ENCODE measurements around the gene KCNH5. TPM values are rescaled to one million over a fixed set of nuclear protein-coding genes. Genes with fewer than 3 reads are reported as not detected.

KCNH5 gene
- total RNA-seq, 1 donor from 2014 or later, result not detected

- Mint-ChIP-seq H3K27ac (no peak overlapping the region), H3K27me3 (no peaks in the 10 kb centered on the region), H3K9me3 (no peaks in the 10 kb centered on the region), H3K4me3 (no peak overlapping the region), H3K4me1 (no peaks in the 10 kb centered on the region), H3K36me3 (ENCODE audit: low read depth) (no peaks in the 10 kb centered on the region)
- intact Hi-C loops (cut with micrococcal nuclease), result no loop called here
- DNase-seq, result no peak
- ATAC-seq (ENCODE audit: low read depth), result no peak
- ChIA-PET CTCF (no interaction called here), POLR2A (no interaction called here)
- TF ChIP-seq CTCF (IDR thresholded peaks at IDR 0.05), result no peak
Observed at GRCh38 chr14:62673014-62673755, 372.1 kb downstream of the KCNH5 start.

- no peak overlapping the region for H3K27ac Mint-ChIP-seq
- ATAC-seq (ENCODE audit: low read depth) (no peak), DNase-seq (no peak)
- no peaks in the 10 kb centered on the region for H3K36me3 Mint-ChIP-seq (ENCODE audit: low read depth)
- no peaks in the 10 kb centered on the region for H3K27me3 Mint-ChIP-seq
- no peak overlapping the region for H3K4me3 Mint-ChIP-seq
- ChIA-PET POLR2A (no interaction called here), CTCF (no interaction called here)
- H3K4me1 Mint-ChIP-seq, result no peaks in the 10 kb centered on the region
- intact Hi-C loops (cut with micrococcal nuclease), result no loop called here
- no peaks in the 10 kb centered on the region for H3K9me3 Mint-ChIP-seq
- TF ChIP-seq CTCF (IDR thresholded peaks at IDR 0.05), result no peak
Observed at GRCh38 chr14:62670526-62670925, 374.7 kb downstream of the KCNH5 start.

- ChIA-PET POLR2A (no interaction called here), CTCF (no interaction called here)
- intact Hi-C loops (cut with micrococcal nuclease), result no loop called here
- Mint-ChIP-seq H3K9me3 (peaks cover under 1% of the 10 kb centered on the region), H3K4me1 (no peaks in the 10 kb centered on the region), H3K27me3 (no peaks in the 10 kb centered on the region), H3K36me3 (ENCODE audit: low read depth) (no peaks in the 10 kb centered on the region), H3K27ac (no peak overlapping the region), H3K4me3 (no peak overlapping the region)
- no peak for TF ChIP-seq CTCF (IDR thresholded peaks at IDR 0.05)
- DNase-seq, result no peak
- no peak for ATAC-seq (ENCODE audit: low read depth)
Observed at GRCh38 chr14:62667421-62667914, 377.8 kb downstream of the KCNH5 start.

- H3K27ac Mint-ChIP-seq, result no peak overlapping the region
- no peak for DNase-seq
- intact Hi-C loops (cut with micrococcal nuclease), result no loop called here
- no peak for ATAC-seq (ENCODE audit: low read depth)
- TF ChIP-seq CTCF (IDR thresholded peaks at IDR 0.05), result no peak
- no peaks in the 10 kb centered on the region for H3K27me3 Mint-ChIP-seq
- H3K4me1 Mint-ChIP-seq, result no peaks in the 10 kb centered on the region
- no peaks in the 10 kb centered on the region for H3K36me3 Mint-ChIP-seq (ENCODE audit: low read depth)
- H3K9me3 Mint-ChIP-seq, result peaks cover 7% of the 10 kb centered on the region
- ChIA-PET CTCF (no interaction called here), POLR2A (no interaction called here)
- no peak overlapping the region for H3K4me3 Mint-ChIP-seq
Observed at GRCh38 chr14:62665286-62665685, 380.0 kb downstream of the KCNH5 start.

GRCh38 chr14:62663456-62663821, 381.8 kb downstream of the KCNH5 start:
- no peak for DNase-seq
- intact Hi-C loops (cut with micrococcal nuclease), result no loop called here
- Mint-ChIP-seq H3K36me3 (ENCODE audit: low read depth) (no peaks in the 10 kb centered on the region), H3K27ac (no peak overlapping the region), H3K4me3 (no peak overlapping the region), H3K4me1 (no peaks in the 10 kb centered on the region), H3K9me3 (peaks cover 7% of the 10 kb centered on the region), H3K27me3 (no peaks in the 10 kb centered on the region)
- no peak for ATAC-seq (ENCODE audit: low read depth)
- TF ChIP-seq CTCF (IDR thresholded peaks at IDR 0.05), result no peak
- ChIA-PET POLR2A (no interaction called here), CTCF (no interaction called here)
